Stimulated activated naive CD8-positive, alpha-beta T cell treated with anti-CD3 and anti-CD28 coated beads, Interleukin-15, amount 100 ng/mL, for 72 hours (primary cell): ENCODE results near the gene IGSF9B.

Experiments used
- ATAC-seq: fragments of 150-1000 bp; cut with Tn5 transposase; 2 replicates; pipeline ENCODE4 v1.10.0; 2021; ENCODE audit warnings: mild to moderate bottlenecking, moderate library complexity
- DNase-seq, 2 donors: peaks; one replicate each; pipeline ENCODE4 v3.0.0; 2021 to 2022
- H3K27ac Mint-ChIP-seq, 2 donors: one replicate each; pipeline ENCODE4 v1.8.0; 2022; ENCODE audit warnings: mild to moderate bottlenecking in 2 of 2, mixed read lengths in 2 of 2, moderate library complexity in 2 of 2
- H3K27me3 Mint-ChIP-seq: one replicate; pipeline ENCODE4 v1.8.0; 2022; ENCODE audit warnings: mixed read lengths
- H3K4me1 Mint-ChIP-seq: one replicate; pipeline ENCODE4 v1.8.0; 2022; ENCODE audit warnings: mild to moderate bottlenecking, mixed read lengths
- H3K4me3 Mint-ChIP-seq, 2 donors: one replicate each; pipeline ENCODE4 v1.8.0; 2022; ENCODE audit warnings: mild to moderate bottlenecking in 2 of 2, mixed read lengths in 2 of 2, moderate library complexity in 1 of 2
- H3K9me3 Mint-ChIP-seq, 2 donors: one replicate each; pipeline ENCODE4 v1.8.0; 2022; ENCODE audit warnings: mixed read lengths in 2 of 2

The IGSF9B gene

DNA sequence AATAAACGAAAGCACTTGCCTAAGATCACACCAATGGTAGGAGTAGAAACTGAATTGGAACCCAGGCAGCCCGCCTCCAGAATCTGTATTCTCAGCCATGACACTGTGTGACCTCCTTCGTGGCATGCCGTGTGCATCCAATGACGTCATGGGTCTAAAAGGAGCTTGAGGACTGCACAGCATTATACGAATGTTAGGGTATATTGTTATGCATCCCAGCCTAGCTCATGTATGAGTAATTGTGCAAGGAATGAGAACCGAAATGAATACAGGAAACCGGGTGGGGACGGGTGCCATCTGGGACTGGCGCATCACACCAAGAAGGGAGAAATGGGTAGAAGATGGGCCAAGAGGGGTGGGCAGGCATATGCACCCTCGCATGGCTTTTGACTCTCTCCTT, 12.3 kb upstream of the IGSF9B start:
- Mint-ChIP-seq H3K9me3 (no peaks in the 10 kb centered on the region), H3K4me3 (no peak overlapping the region), H3K27ac (no peak overlapping the region), H3K27me3 (peaks cover 30% of the 10 kb centered on the region), H3K4me1 (peaks cover 27% of the 10 kb centered on the region)
- DNase-seq = no peak
- ATAC-seq = no peak

DNA sequence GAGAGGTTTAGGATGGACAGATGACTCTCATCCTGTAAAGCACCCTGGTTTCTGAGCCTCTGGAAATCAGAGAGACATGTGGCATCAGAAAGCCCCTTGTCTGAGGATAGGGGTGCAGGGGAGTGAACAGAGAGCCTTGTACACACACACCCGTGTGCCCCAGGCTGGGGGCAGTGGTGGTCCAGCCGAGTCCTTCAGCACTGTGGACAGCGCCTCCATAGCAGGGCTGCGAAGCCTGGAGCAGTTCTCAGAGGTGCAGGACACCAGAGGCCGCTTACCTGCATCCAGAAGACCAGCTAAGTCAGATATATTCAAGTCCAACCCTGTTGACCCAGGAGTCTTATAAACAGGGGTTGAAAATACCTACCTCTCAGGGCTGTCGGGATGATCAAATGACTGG, 11.5 kb upstream of the IGSF9B start:
- peaks cover 27% of the 10 kb centered on the region for H3K4me1 Mint-ChIP-seq
- H3K9me3 Mint-ChIP-seq = no peaks in the 10 kb centered on the region
- H3K27ac Mint-ChIP-seq = no peak overlapping the region
- ATAC-seq = no peak
- no peak for DNase-seq
- H3K4me3 Mint-ChIP-seq = peak overlapping the region in 1 of 2 donors; percentile 93
- peaks cover 26% of the 10 kb centered on the region for H3K27me3 Mint-ChIP-seq

DNA sequence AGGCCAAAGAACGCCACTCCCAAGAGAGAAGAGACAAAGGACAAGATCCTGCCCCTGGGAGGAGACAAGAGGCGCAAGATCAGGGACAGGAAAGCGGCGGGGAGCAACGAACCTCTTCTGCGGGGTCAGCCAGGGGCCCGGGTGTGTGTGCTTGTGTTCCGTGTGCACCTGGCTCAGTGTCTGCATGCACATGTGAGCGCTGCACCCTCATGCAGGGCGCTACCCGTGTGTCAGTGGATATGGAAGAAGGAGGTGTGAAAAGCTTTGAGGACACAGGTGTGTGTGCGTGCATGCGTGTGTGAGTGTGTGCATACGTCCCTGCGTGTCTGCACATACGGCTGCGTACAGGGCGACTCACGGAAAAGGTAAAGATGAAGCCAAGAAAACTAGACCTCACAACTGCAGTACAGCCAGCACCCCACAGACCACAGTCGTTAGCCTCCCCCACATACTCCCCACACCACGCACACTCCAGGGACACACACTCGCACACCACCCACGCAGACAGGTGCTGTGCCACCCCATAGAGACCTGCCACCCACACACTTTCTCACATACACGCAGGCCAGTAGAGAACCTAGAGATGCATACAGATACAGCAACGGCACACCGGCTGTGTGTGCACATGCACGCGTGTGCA, 11.0 kb upstream of the IGSF9B start:
- no peak for DNase-seq
- peak overlapping the region; percentile 93 to 95 for H3K4me3 Mint-ChIP-seq
- peaks cover 27% of the 10 kb centered on the region for H3K4me1 Mint-ChIP-seq
- peak; percentile 27 for ATAC-seq
- peak overlapping the region; percentile 72 to 97 for H3K27ac Mint-ChIP-seq
- no peaks in the 10 kb centered on the region for H3K9me3 Mint-ChIP-seq
- H3K27me3 Mint-ChIP-seq = peaks cover 21% of the 10 kb centered on the region

DNA sequence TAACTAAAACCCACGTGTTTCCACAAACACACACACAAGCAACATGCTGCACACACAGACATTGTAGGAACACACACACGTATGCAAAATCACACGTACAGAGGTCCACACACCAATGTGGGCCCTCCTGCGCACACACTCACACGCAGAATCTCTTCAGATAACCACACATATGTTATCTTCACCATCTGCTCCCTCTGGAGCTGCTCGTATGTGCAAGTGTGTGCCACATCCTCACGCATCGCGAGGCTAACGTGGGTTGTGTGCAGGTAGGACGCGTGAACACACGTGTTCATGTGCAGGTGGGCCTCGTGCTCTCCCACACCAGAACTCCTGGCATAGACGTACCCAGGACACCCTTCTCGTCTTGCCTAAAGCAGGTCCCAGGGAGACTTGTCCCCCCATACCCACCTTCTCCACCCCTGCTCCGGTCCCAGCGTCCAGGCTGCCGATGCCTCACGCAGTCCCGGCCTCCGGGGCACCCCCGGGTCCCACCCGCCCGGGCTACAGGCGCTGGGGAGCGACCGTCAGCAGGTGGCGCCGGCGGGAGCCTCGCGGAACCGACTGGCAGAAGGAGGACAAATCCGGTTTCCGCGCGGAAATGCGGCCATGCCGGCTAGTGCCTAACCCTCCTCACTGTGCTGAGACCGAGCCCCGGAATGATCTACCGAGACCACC, 10.3 kb upstream of the IGSF9B start:
- Mint-ChIP-seq H3K4me3 (peak overlapping the region; percentile 93 to 95), H3K9me3 (no peaks in the 10 kb centered on the region), H3K27ac (peak overlapping the region; percentile 72 to 97), H3K4me1 (peaks cover 33% of the 10 kb centered on the region), H3K27me3 (peaks cover 15% of the 10 kb centered on the region)
- peak; percentile 86 for ATAC-seq
- peak; percentile 79 to 80 for DNase-seq

DNA sequence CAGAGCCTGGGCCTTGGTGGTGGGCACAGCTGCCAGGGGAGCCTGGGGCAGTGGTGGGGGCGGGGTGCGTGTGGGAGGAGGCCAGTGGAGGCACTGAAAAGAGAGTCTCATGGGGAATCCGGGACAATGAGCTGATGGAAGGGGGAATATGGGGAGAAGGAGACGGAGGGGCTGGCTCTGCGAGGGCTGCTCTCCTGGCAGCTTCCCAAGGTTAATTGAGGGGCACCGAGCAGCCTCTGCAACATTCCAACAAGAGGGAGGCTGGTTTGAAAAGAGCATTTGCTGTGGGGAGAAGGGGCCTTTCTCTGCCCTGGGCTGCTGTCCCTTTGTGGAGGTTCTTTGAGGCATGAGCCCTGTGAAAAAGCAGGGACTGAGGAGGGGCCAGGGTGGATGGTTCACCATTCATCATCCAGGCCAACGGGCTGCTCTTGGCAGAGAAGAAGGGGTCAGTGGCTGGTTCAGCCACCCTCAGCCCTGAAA, 9.4 kb upstream of the IGSF9B start:
- H3K27ac Mint-ChIP-seq = no peak overlapping the region
- H3K4me3 Mint-ChIP-seq = peak overlapping the region in 1 of 2 donors; percentile 9
- H3K27me3 Mint-ChIP-seq = peaks cover 15% of the 10 kb centered on the region
- no peaks in the 10 kb centered on the region for H3K9me3 Mint-ChIP-seq
- ATAC-seq (no peak), DNase-seq (no peak)
- peaks cover 40% of the 10 kb centered on the region for H3K4me1 Mint-ChIP-seq

DNA sequence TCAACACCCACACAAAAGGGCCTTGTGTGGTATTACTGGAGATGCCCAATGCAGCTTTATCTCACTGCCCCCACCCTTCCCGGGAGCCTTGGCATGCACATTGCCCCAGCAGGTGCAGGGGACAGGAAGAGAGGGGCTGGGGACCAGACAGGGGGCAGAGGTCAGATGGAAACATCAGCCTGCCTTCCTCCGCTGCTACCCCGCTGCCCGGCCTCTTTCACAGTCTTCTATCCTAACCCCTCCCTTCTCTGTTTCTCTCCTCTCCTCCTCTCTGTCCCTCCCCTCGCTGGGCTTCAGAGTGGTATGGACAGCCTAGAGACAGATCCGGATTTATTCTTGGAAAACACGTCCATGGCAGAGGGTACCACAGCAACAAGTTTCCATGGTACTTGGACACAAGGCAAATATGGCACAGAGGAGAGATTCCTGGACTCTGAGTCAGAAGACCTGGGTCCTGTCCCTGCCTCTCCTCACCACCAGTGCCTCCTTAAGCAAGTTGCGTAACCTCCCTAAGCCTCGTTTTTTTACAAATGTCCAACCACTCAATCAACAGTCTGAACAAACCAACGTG, 8.3 kb upstream of the IGSF9B start:
- Mint-ChIP-seq H3K4me3 (no peak overlapping the region), H3K27ac (no peak overlapping the region), H3K4me1 (peaks cover 40% of the 10 kb centered on the region), H3K9me3 (no peaks in the 10 kb centered on the region), H3K27me3 (peaks cover 20% of the 10 kb centered on the region)
- DNase-seq (no peak), ATAC-seq (no peak)

DNA sequence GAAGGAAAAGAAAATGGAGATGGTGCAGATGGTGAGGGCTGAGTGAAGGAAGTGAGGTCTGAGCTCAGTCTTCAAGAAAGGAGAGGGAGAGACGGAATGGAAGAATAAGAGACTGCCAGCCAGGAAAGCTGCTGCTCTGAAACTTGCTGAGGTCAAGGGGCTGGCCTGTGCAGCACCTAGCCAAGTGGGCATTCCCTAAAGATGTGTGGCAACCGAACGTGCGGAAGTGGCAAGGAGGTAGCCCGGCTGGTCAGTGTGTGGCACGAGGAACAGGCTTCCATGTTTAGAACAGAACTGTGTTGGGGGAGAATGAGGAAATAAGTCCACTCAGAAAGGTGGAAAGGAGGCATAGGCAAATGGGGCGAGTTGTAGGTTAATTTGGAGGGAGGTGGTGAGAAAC, 7.6 kb upstream of the IGSF9B start:
- no peak overlapping the region for H3K4me3 Mint-ChIP-seq
- DNase-seq (no peak), ATAC-seq (no peak)
- peaks cover 26% of the 10 kb centered on the region for H3K27me3 Mint-ChIP-seq
- H3K4me1 Mint-ChIP-seq = peaks cover 40% of the 10 kb centered on the region
- no peaks in the 10 kb centered on the region for H3K9me3 Mint-ChIP-seq
- peak overlapping the region in 1 of 2 donors; percentile 16 for H3K27ac Mint-ChIP-seq

DNA sequence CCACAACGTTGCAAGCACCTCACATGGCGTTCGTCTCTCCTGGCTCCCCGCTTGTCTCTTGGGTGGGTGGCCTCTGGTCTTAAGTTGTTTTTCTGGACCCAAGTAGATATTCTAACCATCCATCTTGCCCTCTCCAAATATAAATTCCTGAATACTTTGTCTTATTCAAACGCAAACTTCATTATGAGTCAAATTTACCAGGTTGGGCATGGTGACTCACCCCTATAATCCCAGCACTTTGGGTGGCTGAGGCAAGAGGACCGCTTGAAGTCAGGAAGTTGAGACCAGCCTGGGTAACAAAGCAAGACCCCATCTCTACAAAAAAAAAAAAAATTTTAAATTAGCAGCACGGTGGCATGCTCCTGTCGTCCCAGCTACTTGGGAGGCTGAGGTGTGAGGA, 5.1 kb upstream of the IGSF9B start:
- no peak overlapping the region for H3K4me3 Mint-ChIP-seq
- peaks cover 38% of the 10 kb centered on the region for H3K4me1 Mint-ChIP-seq
- ATAC-seq = no peak
- DNase-seq = no peak
- no peak overlapping the region for H3K27ac Mint-ChIP-seq
- peaks cover 44% of the 10 kb centered on the region for H3K27me3 Mint-ChIP-seq
- H3K9me3 Mint-ChIP-seq = no peaks in the 10 kb centered on the region

DNA sequence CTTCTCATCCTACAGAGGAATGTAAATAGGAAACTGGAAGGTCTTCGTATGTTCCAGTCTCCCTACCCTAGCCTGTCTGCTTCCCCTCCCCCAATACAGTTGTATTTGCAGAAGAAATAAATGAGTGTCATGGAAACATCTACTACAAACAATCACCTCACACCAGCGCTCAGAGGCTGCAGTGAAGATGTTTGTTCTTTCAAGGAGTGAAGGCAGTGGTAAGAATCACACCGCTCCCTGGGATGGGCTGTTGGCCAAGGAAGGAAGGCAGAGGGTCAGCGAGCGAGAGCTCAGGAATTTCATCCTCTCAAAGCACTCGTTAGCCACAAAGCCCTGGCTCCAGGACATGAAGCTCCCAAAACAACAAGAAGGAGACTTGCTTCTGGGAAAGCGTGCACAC, 1.1 kb upstream of the IGSF9B start:
- peak overlapping the region; percentile 88 to 89 for H3K4me3 Mint-ChIP-seq
- ATAC-seq (no peak), DNase-seq (no peak)
- peaks cover 53% of the 10 kb centered on the region for H3K4me1 Mint-ChIP-seq
- peaks cover 28% of the 10 kb centered on the region for H3K27me3 Mint-ChIP-seq
- H3K27ac Mint-ChIP-seq = peak overlapping the region; percentile 79 to 91
- no peaks in the 10 kb centered on the region for H3K9me3 Mint-ChIP-seq

DNA sequence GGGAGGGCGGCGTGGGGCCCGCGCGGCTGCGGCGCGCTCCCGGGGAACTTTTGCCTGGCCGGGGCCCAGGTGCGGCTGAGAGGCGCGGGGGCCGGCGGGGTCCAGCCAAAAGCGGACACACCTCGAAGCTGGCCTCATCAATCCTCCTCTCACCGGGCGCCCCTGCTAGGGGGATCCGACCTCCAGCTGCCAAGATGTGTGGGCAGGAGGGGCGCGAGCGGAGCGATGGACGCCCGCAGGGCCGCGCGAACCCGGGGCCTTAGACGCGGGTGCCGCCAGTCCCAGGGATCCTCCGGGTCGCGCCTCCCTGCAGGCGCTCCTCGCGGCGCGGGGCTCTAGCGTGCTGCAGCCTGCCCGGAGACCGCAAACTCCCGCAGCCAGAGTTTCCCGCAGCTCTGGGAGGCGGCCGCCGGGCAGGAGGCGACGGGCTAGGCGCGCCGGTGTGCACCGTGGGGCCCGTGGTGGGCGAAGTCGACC, 785 bp downstream of the IGSF9B start:
- DNase-seq = peak; percentile 26 to 34

DNA sequence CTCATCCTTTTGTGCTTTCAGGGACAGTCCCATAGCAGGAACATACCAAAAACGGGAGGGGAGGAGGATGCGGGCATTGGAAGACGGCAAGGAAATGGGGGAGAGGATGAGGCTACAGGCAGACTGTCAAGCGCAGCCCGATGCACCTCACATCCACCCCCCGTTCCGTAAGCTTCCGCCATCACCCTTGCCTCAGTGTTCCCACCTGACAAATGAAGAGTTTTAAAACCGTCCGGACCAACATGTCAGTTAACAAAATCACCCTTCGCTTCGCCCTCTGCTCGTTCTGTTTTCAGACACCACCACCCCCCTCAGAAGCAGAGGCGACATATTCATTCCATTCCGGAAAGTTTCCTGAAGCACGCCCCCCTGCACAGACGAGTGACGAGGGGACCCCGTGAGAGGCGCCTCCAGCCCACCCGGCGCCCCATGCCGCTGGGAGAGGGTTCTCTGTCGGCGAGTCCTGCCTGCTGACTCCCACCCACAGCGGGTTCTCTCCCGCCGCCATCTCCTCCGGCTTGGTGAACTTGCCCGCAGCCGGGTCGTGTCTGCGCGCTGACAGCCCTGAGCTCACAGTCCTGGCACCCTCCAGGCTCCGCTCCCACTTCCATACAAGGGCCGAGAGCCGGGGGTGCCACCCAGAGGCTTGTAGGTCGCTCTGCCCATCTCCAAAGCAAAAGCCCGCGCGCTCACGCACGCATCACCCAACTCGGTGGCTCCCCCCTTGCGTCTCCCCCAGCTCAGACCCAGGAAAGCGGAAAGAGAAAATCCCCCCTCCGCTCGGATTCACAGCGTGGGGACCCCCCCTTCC, 1.5 kb downstream of the IGSF9B start:
- H3K27me3 Mint-ChIP-seq = peaks cover 25% of the 10 kb centered on the region
- H3K9me3 Mint-ChIP-seq = no peaks in the 10 kb centered on the region
- peaks cover 56% of the 10 kb centered on the region for H3K4me1 Mint-ChIP-seq
- peak overlapping the region; percentile 80 to 98 for H3K4me3 Mint-ChIP-seq
- DNase-seq (peak; percentile 44 to 74), ATAC-seq (peak; percentile 59)
- H3K27ac Mint-ChIP-seq = peak overlapping the region; percentile 40 to 94

More for the DNA sequence above, 785 bp downstream of the IGSF9B start:
- no peaks in the 10 kb centered on the region for H3K9me3 Mint-ChIP-seq
- peaks cover 28% of the 10 kb centered on the region for H3K27me3 Mint-ChIP-seq
- H3K4me1 Mint-ChIP-seq = peaks cover 56% of the 10 kb centered on the region
- peak overlapping the region; percentile 58 to 80 for H3K4me3 Mint-ChIP-seq
- H3K27ac Mint-ChIP-seq = no peak overlapping the region
- peak; percentile 2 for ATAC-seq

DNA sequence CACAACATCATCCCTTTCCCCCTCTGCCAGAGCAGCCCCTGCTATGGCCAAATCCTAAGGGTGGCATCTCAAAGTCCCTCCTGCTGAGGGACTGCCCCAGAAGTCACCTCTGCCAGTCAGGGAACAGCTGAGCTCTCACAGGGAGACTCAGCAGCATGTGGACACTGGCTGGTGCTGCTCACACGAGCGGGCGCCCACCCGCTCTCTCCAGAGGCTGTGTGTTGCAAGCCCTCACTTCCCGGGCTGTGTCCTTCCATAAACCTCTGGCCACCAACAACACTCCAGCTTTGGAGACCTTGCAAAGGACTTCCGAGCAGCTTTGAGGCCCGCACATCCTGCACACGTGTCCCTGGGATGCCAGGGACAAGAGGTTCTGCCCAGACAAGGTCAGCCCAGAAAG, 2.8 kb downstream of the IGSF9B start:
- H3K27ac Mint-ChIP-seq = no peak overlapping the region
- H3K27me3 Mint-ChIP-seq = peaks cover 14% of the 10 kb centered on the region
- peaks cover 69% of the 10 kb centered on the region for H3K4me1 Mint-ChIP-seq
- no peak for DNase-seq
- no peaks in the 10 kb centered on the region for H3K9me3 Mint-ChIP-seq
- H3K4me3 Mint-ChIP-seq = peak overlapping the region; percentile 80 to 98
- ATAC-seq = no peak

DNA sequence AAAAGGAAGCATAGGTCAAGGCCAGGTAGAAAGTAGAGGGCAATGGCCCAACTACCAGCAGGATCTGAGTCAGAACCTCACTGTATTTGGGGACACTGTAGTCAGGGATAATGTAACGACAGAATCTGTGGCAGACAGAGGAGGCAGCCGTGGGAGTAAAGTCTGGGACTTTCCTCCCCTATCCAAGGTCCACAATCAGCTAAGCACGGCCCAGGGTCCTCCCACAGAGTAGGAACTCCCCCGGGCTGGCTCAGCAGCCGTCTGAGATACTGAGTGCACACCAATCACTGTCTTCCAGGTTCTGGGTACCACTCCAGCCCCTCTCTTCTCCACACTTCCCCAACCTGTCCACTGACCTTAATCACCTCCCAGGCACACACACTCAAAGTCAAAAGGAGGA, 3.2 kb downstream of the IGSF9B start:
- Mint-ChIP-seq H3K27me3 (peaks cover 10% of the 10 kb centered on the region), H3K9me3 (no peaks in the 10 kb centered on the region), H3K4me3 (peak overlapping the region; percentile 80 to 98)

DNA sequence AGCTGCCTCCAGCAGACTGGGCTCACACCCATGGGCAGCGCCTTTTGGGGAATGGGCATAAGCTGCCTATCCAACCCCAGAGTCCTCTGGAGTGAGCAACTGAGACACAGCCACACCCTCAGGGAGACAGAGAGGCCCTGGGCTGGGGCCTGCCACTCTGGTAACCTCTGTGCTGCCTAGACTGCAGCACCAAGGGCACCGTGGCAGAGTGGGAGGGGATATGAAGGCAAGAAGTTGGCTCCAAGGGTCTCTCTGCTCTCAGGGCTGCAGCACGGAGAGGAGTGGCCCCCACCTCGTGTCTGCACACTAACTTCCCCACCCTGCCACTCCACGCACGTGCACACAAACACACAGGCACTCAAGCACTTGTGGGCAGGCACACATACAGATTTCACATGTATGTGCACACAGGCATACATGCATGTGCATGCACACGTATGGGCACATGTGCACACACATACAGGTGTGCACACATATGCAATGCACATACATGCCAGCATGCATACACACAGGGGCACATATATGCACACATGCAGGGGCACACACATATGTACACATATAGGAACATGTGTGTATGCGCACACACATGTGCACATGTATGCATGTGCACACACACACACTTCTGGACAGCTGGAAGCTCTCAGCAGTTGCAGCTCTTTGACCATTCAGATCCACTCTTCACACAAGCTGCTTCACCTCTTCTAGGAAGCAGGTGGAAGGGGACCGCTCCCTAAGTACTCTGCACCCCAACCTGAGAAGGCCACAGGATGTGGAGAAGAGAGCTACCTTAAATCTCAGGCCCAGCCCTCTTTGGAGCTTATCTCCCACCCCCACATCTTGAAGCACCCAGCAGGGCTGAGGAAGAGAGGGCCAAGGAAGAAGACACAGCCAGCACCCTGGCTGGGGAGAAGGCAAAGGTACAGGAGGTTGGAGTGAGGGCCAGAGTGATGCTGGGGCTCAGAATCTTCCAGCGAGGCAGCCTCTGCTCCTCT, 4.3 kb downstream of the IGSF9B start:
- Mint-ChIP-seq H3K4me3 (peak overlapping the region in 1 of 2 donors; percentile 98), H3K27me3 (no peaks in the 10 kb centered on the region), H3K27ac (no peak overlapping the region), H3K4me1 (peaks cover 75% of the 10 kb centered on the region), H3K9me3 (no peaks in the 10 kb centered on the region)
- DNase-seq = no peak
- ATAC-seq = no peak

More for the DNA sequence above, 3.2 kb downstream of the IGSF9B start:
- Mint-ChIP-seq H3K27ac (no peak overlapping the region), H3K4me1 (peaks cover 74% of the 10 kb centered on the region)
- no peak for ATAC-seq
- no peak for DNase-seq
